ENCODE data around the gene SLC46A1. TPM values are rescaled to one million over a fixed set of nuclear protein-coding genes. Genes with fewer than 3 reads are reported as not detected.

The SLC46A1 gene
- total and polyA plus RNA-seq, 9 of the 15 experiments (the other 6 are each of a cell fraction or from before 2014, with no cell fraction given) = 0.24 to 5.5 (median 3.1) TPM

DNA sequence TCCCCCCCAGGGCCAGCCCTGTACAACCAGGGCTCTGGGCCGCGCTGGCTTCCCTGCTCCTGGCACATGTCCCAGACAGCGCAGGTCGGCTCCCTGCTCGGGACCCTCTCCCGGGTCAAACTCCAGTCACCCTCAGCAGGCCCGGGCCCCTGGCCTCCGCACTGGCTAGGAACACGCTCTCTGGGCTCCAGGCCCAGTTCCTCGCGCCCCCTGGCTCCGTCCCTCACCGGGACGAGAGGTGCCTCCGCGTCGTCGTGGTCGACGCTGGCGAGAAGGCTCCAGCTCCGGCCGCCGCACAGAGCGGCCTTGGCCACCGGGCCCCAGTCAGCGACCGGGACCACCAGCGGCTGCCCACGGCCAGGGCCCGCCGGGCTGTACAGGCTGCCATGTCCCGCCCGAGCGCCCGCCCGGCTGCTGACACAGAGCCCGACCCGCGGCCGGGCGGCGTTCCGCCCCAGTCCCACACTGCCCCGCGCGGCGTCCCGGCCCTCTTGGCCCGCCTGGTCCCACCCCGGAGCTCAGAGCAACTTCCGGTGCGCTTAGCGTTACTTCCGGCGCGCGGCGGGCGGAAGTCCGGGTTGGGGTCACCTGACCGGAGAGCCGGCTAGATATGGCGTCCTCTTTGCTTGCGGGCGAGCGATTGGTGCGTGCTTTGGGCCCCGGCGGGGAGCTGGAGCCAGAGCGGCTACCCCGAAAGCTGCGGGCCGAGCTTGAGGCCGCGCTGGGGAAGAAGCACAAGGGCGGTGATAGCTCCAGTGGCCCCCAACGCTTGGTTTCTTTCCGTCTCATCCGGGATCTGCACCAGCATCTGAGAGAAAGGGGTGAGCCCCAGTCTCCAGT is 48.7 kb downstream of the SLC46A1 start, which contains the start of gene POLDIP2 (continued):
- TF ChIP-seq, protein P1, sequence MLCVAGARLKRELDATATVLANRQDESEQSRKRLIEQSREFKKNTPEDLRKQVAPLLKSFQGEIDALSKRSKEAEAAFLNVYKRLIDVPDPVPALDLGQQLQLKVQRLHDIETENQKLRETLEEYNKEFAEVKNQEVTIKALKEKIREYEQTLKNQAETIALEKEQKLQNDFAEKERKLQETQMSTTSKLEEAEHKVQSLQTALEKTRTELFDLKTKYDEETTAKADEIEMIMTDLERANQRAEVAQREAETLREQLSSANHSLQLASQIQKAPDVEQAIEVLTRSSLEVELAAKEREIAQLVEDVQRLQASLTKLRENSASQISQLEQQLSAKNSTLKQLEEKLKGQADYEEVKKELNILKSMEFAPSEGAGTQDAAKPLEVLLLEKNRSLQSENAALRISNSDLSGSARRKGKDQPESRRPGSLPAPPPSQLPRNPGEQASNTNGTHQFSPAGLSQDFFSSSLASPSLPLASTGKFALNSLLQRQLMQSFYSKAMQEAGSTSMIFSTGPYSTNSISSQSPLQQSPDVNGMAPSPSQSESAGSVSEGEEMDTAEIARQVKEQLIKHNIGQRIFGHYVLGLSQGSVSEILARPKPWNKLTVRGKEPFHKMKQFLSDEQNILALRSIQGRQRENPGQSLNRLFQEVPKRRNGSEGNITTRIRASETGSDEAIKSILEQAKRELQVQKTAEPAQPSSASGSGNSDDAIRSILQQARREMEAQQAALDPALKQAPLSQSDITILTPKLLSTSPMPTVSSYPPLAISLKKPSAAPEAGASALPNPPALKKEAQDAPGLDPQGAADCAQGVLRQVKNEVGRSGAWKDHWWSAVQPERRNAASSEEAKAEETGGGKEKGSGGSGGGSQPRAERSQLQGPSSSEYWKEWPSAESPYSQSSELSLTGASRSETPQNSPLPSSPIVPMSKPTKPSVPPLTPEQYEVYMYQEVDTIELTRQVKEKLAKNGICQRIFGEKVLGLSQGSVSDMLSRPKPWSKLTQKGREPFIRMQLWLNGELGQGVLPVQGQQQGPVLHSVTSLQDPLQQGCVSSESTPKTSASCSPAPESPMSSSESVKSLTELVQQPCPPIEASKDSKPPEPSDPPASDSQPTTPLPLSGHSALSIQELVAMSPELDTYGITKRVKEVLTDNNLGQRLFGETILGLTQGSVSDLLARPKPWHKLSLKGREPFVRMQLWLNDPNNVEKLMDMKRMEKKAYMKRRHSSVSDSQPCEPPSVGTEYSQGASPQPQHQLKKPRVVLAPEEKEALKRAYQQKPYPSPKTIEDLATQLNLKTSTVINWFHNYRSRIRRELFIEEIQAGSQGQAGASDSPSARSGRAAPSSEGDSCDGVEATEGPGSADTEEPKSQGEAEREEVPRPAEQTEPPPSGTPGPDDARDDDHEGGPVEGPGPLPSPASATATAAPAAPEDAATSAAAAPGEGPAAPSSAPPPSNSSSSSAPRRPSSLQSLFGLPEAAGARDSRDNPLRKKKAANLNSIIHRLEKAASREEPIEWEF (CRISPR knock-in tag; IDR thresholded peaks at IDR 0.05) = no peak
- TF ChIP-seq HDGF (IDR thresholded peaks at IDR 0.05) = no peak
- no peak for TF ChIP-seq RFX5 (IDR thresholded peaks at IDR 0.05; ENCODE audit: low read depth, low read length)
- TF ChIP-seq GATAD2A (IDR thresholded peaks at IDR 0.05) = no peak
- TF ChIP-seq RBM22 (IDR thresholded peaks at IDR 0.05; ENCODE audit: low read depth, low read length, poor library complexity, severe bottlenecking) = peak; percentile 48
- TF ChIP-seq NR2C2 (CRISPR knock-in tag; IDR thresholded peaks at IDR 0.05) = no peak
- TF ChIP-seq NR2C2 (tag; IDR thresholded peaks at IDR 0.05) = peak; percentile 96
- TF ChIP-seq, protein P2, sequence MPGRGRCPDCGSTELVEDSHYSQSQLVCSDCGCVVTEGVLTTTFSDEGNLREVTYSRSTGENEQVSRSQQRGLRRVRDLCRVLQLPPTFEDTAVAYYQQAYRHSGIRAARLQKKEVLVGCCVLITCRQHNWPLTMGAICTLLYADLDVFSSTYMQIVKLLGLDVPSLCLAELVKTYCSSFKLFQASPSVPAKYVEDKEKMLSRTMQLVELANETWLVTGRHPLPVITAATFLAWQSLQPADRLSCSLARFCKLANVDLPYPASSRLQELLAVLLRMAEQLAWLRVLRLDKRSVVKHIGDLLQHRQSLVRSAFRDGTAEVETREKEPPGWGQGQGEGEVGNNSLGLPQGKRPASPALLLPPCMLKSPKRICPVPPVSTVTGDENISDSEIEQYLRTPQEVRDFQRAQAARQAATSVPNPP (IDR thresholded peaks at IDR 0.05; ENCODE audit: borderline replicate concordance, insufficient read depth, insufficient read length) = no peak
- no peak for TF ChIP-seq MCM5 (IDR thresholded peaks at IDR 0.05; ENCODE audit: low read depth)
- TF ChIP-seq PPARD (CRISPR knock-in tag; IDR thresholded peaks at IDR 0.05) = no peak
- TF ChIP-seq DNMT1 (IDR thresholded peaks at IDR 0.05) = no peak
- TF ChIP-seq ZNF507 (tag; conservative IDR thresholded peaks at IDR 0.05) = no peak
- peak; percentile 98 for TF ChIP-seq ELF1 (tag; IDR thresholded peaks at IDR 0.05)
- TF ChIP-seq MTA1 (IDR thresholded peaks at IDR 0.05; ENCODE audit: borderline replicate concordance) = peak; percentile 94
- TF ChIP-seq RBM39 (optimal IDR thresholded peaks at IDR 0.05; ENCODE audit: low read depth, low read length) = no peak
- no peak for TF ChIP-seq ILK (tag; IDR thresholded peaks at IDR 0.05; ENCODE audit: borderline replicate concordance, low read depth)
- TF ChIP-seq, protein P3, sequence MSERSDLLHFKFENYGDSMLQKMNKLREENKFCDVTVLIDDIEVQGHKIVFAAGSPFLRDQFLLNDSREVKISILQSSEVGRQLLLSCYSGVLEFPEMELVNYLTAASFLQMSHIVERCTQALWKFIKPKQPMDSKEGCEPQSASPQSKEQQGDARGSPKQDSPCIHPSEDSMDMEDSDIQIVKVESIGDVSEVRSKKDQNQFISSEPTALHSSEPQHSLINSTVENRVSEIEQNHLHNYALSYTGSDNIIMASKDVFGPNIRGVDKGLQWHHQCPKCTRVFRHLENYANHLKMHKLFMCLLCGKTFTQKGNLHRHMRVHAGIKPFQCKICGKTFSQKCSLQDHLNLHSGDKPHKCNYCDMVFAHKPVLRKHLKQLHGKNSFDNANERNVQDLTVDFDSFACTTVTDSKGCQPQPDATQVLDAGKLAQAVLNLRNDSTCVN (CRISPR knock-in tag; IDR thresholded peaks at IDR 0.05) = no peak
- TF ChIP-seq FOXP1 (CRISPR knock-in tag; IDR thresholded peaks at IDR 0.05) = 0 out of 2 replicates have a peak, but pooled peaks have one; percentile 48
- peak; percentile 17 to 50; a peak in 2 of 4 replicates for TF ChIP-seq SIX5 (IDR thresholded peaks at IDR 0.05; ENCODE audit: borderline replicate concordance in 1 of 2, insufficient read depth in 1 of 2, low read depth in 1 of 2, low read length in 2 of 2)
- TF ChIP-seq MED1 (CRISPR knock-in tag; IDR thresholded peaks at IDR 0.05; ENCODE audit: borderline replicate concordance) = no peak

Measured in K562 (cell line).